Measurements from ENCODE around the gene CACNB1. TPM values are rescaled to one million over a fixed set of nuclear protein-coding genes. Genes with fewer than 3 reads are reported as not detected.
"Not testable (repeated sequence)": the region's sequence is repeated elsewhere in the genome, so short reads cannot be mapped to it uniquely, and the experiment has no call there.

The CACNB1 gene
- total RNA-seq, 2 donors from 2014 or later = 3.6 to 13.4 TPM

DNA sequence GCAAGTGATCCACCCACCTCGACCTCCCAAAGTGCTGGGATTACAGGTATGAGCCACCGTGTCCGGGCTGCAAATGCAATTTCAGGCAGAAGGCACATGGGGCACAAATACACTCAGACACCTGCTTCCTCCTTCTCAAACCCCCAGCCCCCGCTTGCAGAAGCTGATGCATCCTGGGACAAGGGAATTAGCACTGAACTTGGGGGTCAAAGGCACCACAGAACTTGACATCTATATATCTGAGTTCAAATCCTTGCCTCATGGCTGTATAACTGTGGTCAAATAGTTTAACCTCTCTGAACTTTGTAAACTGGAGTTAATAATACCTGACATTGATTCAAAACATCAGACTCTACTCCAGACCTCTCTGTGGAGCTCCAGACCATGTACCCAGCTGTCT is 27.4 kb downstream of the CACNB1 start:
- DNase-seq (ENCODE audit: low spot score) = no peak

DNA sequence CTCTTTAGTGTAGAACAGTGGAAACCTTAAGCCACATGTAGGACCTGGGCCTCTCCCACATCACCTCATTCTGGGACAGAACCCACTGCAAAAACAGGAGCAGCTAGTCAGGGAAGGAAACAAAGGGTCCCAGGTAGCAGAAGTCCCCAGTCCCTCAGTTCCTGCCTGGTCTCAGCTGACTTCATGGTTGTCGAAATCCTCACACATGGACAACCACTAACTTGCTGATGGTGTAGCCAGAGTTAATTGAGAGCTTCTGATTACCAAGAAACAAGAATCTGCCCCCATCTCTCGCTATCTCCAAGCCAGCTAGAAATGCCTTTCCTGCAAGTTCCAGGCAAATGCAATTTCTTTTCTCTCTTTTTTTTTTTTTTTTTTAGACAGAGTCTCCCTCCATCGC is 28.0 kb downstream of the CACNB1 start:
- TF ChIP-seq, protein P1, sequence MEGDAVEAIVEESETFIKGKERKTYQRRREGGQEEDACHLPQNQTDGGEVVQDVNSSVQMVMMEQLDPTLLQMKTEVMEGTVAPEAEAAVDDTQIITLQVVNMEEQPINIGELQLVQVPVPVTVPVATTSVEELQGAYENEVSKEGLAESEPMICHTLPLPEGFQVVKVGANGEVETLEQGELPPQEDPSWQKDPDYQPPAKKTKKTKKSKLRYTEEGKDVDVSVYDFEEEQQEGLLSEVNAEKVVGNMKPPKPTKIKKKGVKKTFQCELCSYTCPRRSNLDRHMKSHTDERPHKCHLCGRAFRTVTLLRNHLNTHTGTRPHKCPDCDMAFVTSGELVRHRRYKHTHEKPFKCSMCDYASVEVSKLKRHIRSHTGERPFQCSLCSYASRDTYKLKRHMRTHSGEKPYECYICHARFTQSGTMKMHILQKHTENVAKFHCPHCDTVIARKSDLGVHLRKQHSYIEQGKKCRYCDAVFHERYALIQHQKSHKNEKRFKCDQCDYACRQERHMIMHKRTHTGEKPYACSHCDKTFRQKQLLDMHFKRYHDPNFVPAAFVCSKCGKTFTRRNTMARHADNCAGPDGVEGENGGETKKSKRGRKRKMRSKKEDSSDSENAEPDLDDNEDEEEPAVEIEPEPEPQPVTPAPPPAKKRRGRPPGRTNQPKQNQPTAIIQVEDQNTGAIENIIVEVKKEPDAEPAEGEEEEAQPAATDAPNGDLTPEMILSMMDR (IDR thresholded peaks at IDR 0.05) = no peak

More for the DNA sequence above, 27.4 kb downstream of the CACNB1 start:
- TF ChIP-seq, protein P1 (IDR thresholded peaks at IDR 0.05) = no peak
- no peak overlapping the region for H3K27ac ChIP-seq
- no peak overlapping the region for H3K4me3 ChIP-seq
- no peaks in the 10 kb centered on the region for H3K27me3 ChIP-seq
- peaks cover 0 to 31% of the 10 kb centered on the region in 2 donors for H3K4me1 ChIP-seq
- H3K9me3 ChIP-seq = no peaks in the 10 kb centered on the region
- H3K36me3 ChIP-seq = no peaks in the 10 kb centered on the region

DNA sequence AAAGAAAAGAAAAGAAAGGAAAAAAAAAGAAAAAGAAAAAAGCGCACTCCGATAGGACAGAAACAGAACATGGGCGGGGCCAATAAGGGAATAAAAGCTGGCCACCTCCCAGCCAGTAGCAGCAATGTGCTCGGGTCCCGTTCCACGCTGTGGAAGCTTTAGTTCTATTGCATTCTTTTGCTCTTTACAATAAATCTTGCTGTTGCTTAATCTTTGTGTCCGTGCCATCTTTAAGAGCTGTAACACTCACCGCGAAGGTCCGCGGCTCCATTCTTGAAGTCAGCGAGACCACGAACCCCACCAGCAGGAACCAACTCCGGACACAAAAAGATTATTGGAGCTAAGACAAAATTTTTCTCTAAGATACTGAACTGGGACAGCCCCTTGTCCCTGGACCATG is 28.4 kb downstream of the CACNB1 start:
- Histone ChIP-seq H3K27ac (no peak overlapping the region), H3K4me3 (no peak overlapping the region), H3K36me3 (no peaks in the 10 kb centered on the region), H3K9me3 (no peaks in the 10 kb centered on the region), H3K4me1 (peaks cover 0 to 31% of the 10 kb centered on the region in 2 donors), H3K27me3 (no peaks in the 10 kb centered on the region)
- TF ChIP-seq, protein P1 (IDR thresholded peaks at IDR 0.05) = no peak
- DNase-seq (ENCODE audit: low spot score) = no peak

More for the DNA sequence above, 28.0 kb downstream of the CACNB1 start:
- H3K4me3 ChIP-seq = no peak overlapping the region
- H3K27ac ChIP-seq = no peak overlapping the region
- H3K36me3 ChIP-seq = no peaks in the 10 kb centered on the region
- H3K27me3 ChIP-seq = no peaks in the 10 kb centered on the region
- DNase-seq (ENCODE audit: low spot score) = no peak
- H3K4me1 ChIP-seq = peaks cover 0 to 28% of the 10 kb centered on the region in 2 donors
- no peaks in the 10 kb centered on the region for H3K9me3 ChIP-seq

DNA sequence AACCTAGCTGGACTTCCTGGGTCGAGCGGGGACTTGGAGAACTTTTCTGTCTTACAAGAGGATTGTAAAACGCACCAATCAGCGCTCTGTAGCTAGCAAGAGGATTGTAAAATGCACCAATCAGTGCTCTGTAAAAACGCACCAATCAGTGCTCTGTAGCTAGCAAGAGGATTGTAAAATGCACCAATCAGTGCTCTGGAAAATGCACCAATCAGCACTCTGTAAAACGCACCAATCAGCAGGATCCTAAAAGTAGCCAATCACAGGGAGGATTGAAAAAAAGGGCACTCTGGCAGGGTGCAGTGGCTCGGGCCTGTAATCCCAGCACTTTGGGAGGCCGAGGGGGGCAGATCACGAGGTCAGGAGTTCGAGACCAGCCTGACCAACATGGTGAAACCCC is 29.0 kb downstream of the CACNB1 start:
- not testable (repeated sequence) for H3K36me3 ChIP-seq; H3K4me3 ChIP-seq; DNase-seq (ENCODE audit: low spot score); H3K27ac ChIP-seq; H3K9me3 ChIP-seq; H3K27me3 ChIP-seq
- H3K4me1 ChIP-seq = peaks cover 0 to 34% of the 10 kb centered on the region in 2 donors

DNA sequence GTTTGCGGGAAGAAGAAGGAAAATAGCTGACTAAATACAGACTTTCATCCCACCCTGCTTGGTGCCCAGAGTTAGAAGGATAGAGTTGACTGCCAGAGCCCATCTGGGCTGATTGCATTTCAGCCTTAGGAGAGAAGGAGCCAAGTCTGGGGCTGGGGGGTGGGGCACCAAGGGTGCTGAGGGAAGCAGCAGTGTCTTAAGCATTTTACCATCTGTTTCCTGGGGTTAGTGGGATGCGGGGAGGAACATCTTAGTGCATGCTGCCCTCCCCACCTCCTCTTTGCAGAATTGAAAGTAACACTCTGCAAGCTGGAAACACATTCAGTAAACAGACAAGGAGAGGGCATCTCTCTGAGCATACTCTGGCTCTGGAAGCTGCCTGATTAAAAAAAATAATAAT is 30.0 kb downstream of the CACNB1 start:
- Histone ChIP-seq H3K27me3 (no peaks in the 10 kb centered on the region), H3K27ac (no peak overlapping the region), H3K4me1 (peaks cover 0 to 34% of the 10 kb centered on the region in 2 donors), H3K36me3 (no peaks in the 10 kb centered on the region), H3K4me3 (no peak overlapping the region), H3K9me3 (no peaks in the 10 kb centered on the region)
- no peak for DNase-seq (ENCODE audit: low spot score)
- TF ChIP-seq, protein P1 (IDR thresholded peaks at IDR 0.05) = no peak

DNA sequence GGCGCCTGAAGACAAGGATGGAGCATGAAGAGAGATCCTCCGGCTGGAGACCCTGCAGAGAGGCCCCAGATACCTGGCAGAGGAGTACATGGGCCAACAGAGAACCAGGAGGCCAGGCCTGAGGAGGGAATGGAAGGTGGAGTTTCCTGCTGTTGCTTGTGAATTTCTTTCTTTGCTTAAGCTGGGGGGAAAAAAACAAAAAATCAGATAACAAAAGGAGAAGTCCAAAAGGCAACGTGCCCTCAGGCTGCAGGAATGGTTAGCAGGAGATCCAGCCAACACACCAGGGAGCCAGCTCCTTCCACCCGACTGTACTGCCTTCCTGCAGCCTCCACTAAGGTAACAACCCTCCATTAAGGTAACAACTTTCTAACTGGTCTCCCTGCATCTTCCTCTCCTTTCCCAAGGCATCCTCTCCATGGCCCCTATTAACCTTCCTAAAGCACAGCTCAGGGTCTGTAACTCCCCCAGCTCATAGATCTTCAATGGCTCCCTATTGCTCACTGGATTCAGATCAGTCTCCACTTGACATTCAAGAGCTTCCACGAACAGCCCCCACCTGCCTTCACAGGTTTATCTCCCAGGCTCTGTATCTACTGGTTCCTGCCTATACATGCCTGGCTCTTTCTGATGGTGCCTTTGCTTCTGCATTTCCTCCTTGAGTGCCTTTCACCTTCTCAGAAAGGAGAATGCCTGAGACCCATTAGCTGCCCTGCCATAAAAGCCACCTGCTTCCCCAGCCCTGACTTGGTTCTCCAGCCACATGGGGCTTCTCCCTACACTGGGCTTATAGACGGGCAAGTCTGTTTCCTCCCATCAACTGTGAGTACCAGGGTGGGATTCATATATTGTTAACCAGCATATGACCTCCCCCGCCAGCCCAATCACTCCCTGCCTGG is 30.8 kb downstream of the CACNB1 start:
- no peaks in the 10 kb centered on the region for H3K9me3 ChIP-seq
- TF ChIP-seq, protein P1 (IDR thresholded peaks at IDR 0.05) = no peak
- H3K27ac ChIP-seq = no peak overlapping the region
- no peak for DNase-seq (ENCODE audit: low spot score)
- H3K36me3 ChIP-seq = no peaks in the 10 kb centered on the region
- peaks cover 0 to 34% of the 10 kb centered on the region in 2 donors for H3K4me1 ChIP-seq
- no peak overlapping the region for H3K4me3 ChIP-seq
- H3K27me3 ChIP-seq = no peaks in the 10 kb centered on the region

Data from right atrium auricular region (tissue), 2 donors.